Karpas-422 (cell line): ENCODE results near the gene BCL11A. TPM values are rescaled to one million over a fixed set of nuclear protein-coding genes. Genes with fewer than 3 reads are reported as not detected.
A peak's percentile ranks its signal among the peaks of the same experiment; 100 is the strongest.

Experiments
- DNase-seq: peaks from one replicate; pipeline ENCODE4 v3.0.0-alpha.2; 2015
- H2AFZ ChIP-seq: fragments of 200-600 bp; sonication (generic); 2 replicates; pipeline ENCODE4 v1.6.1; 2014; ENCODE audit warnings: antibody characterized with exemption, low read length, mixed read lengths
- H3K27ac ChIP-seq: fragments of 200-600 bp; sonication (generic); 2 replicates; pipeline ENCODE4 v1.5.1; 2014; ENCODE audit warnings: mild to moderate bottlenecking, low read length, moderate library complexity
- H3K27me3 ChIP-seq: fragments of 200-600 bp; sonication (generic); 2 replicates; pipeline ENCODE4 v1.6.1; 2014; ENCODE audit warnings: low read length, mixed read lengths
- H3K36me3 ChIP-seq: fragments of 200-600 bp; sonication (generic); 2 replicates; pipeline ENCODE4 v1.6.1; 2014; ENCODE audit warnings: low read length, mixed read lengths; ENCODE audit not compliant: insufficient read depth
- H3K4me1 ChIP-seq: fragments of 200-600 bp; sonication (generic); 2 replicates; pipeline ENCODE4 v1.6.1; 2014; ENCODE audit warnings: mild to moderate bottlenecking, low read length, mixed read lengths
- H3K4me2 ChIP-seq: fragments of 200-600 bp; sonication (generic); 2 replicates; pipeline ENCODE4 v1.6.1; 2014; ENCODE audit warnings: low read length, low read depth, mild to moderate bottlenecking; ENCODE audit not compliant: poor library complexity, severe bottlenecking
- H3K4me3 ChIP-seq: fragments of 200-600 bp; sonication (generic); 2 replicates; pipeline ENCODE4 v1.5.1; 2014; ENCODE audit warnings: mild to moderate bottlenecking, antibody characterized with exemption, low read length, mixed read lengths
- H3K79me2 ChIP-seq: fragments of 200-600 bp; sonication (generic); 2 replicates; pipeline ENCODE4 v1.6.1; 2014; ENCODE audit warnings: mild to moderate bottlenecking, low read length, mixed read lengths
- H3K9ac ChIP-seq: fragments of 200-600 bp; sonication (generic); 2 replicates; pipeline ENCODE4 v1.6.0; 2014; ENCODE audit warnings: low read length
- H3K9me2 ChIP-seq: fragments of 200-600 bp; sonication (generic), shearing (Covaris generic); replicated peaks from 2 replicates; pipeline ENCODE4 v1.6.0; 2014; ENCODE audit warnings: mild to moderate bottlenecking, low read length, moderate library complexity; ENCODE audit not compliant: insufficient read depth
- H3K9me3 ChIP-seq: fragments of 300-700, 200-600 bp; sonication (generic); 2 replicates; pipeline ENCODE4 v1.6.1; 2014; ENCODE audit warnings: low read length, mixed read lengths
- H4K20me1 ChIP-seq: fragments of 200-600 bp; sonication (generic); 2 replicates; pipeline ENCODE4 v1.6.1; 2014; ENCODE audit warnings: mild to moderate bottlenecking, antibody characterized with exemption, low read length, low read depth; ENCODE audit not compliant: insufficient read depth
- total RNA-seq: library from RNA; depleted of rRNA; stranded (reverse); fragments of >200 nt; shearing (Covaris generic); gene quantifications from 2 replicates; pipeline ENCODE4 v1.2.3, GENCODE V29; 2014; ENCODE audit warnings: low replicate concordance

Gene BCL11A
- total RNA-seq, 1 experiment from 2014 or later, result 190 TPM

DNA sequence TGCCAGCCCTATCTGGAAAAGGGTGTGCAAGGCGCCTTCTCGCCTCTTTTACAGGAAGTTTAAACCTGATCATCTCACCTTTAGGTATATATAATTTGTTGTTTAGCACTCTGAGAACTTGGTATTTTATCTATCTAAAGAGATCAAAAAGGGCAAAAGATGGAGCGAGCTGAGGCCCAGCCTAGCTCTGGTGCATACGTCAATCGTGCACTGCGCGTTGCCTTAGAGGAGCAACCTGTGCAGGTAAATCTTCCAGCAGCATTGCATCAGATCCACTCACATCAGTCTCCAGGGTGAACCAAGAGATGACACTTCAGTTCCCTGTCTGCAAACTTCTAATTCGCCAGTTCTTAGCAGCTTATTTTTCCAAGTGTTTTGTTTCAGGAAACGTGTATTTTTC, 15.4 kb downstream of the BCL11A start:
- H3K4me2 ChIP-seq, result peak overlapping the region; percentile 44
- H3K79me2 ChIP-seq, result peaks cover 99% of the 10 kb centered on the region
- no peaks in the 10 kb centered on the region for H3K27me3 ChIP-seq
- no peak overlapping the region for H2AFZ ChIP-seq
- peaks cover 58% of the 10 kb centered on the region; the same call in 1 of the 2 replicates for H4K20me1 ChIP-seq
- H3K4me1 ChIP-seq, result peaks cover 100% of the 10 kb centered on the region
- DNase-seq, result peak; percentile 42
- H3K36me3 ChIP-seq, result peaks cover 64% of the 10 kb centered on the region
- no peaks in the 10 kb centered on the region for H3K9me2 ChIP-seq
- H3K9ac ChIP-seq, result 0 out of 2 replicates have a peak overlapping the region, but pooled peaks have one; percentile 21
- no peaks in the 10 kb centered on the region for H3K9me3 ChIP-seq
- H3K4me3 ChIP-seq, result no peak overlapping the region
- peak overlapping the region; percentile 69 for H3K27ac ChIP-seq

GRCh38 chr2:60536746-60537145, 16.7 kb downstream of the BCL11A start:
- peak overlapping the region; percentile 69 for H3K27ac ChIP-seq
- DNase-seq, result no peak
- H3K4me1 ChIP-seq, result peaks cover 100% of the 10 kb centered on the region
- no peaks in the 10 kb centered on the region for H3K27me3 ChIP-seq
- peaks cover 100% of the 10 kb centered on the region for H3K79me2 ChIP-seq
- H3K9me3 ChIP-seq, result no peaks in the 10 kb centered on the region
- peaks cover 61% of the 10 kb centered on the region; the same call in 1 of the 2 replicates for H4K20me1 ChIP-seq
- no peak overlapping the region for H2AFZ ChIP-seq
- no peaks in the 10 kb centered on the region for H3K9me2 ChIP-seq
- H3K9ac ChIP-seq, result no peak overlapping the region; the same call in 1 of the 2 replicates
- peak overlapping the region; percentile 44 for H3K4me2 ChIP-seq
- H3K4me3 ChIP-seq, result no peak overlapping the region
- peaks cover 65% of the 10 kb centered on the region for H3K36me3 ChIP-seq

- Histone ChIP-seq H3K27me3 (no peaks in the 10 kb centered on the region), H4K20me1 (peaks cover 62% of the 10 kb centered on the region; the same call in 1 of the 2 replicates), H3K9me2 (no peaks in the 10 kb centered on the region), H3K27ac (peak overlapping the region; percentile 69), H3K79me2 (peaks cover 100% of the 10 kb centered on the region), H2AFZ (no peak overlapping the region), H3K9ac (peak overlapping the region; percentile 40), H3K4me1 (peaks cover 100% of the 10 kb centered on the region), H3K36me3 (peaks cover 55% of the 10 kb centered on the region), H3K9me3 (no peaks in the 10 kb centered on the region), H3K4me2 (peak overlapping the region; percentile 44), H3K4me3 (peak overlapping the region; percentile 7; the same call in 1 of the 2 replicates)
- no peak for DNase-seq
Observed at GRCh38 chr2:60535685-60536312, 17.7 kb downstream of the BCL11A start.

- Histone ChIP-seq H3K4me1 (peaks cover 100% of the 10 kb centered on the region), H2AFZ (no peak overlapping the region), H3K27me3 (no peaks in the 10 kb centered on the region), H3K9me2 (no peaks in the 10 kb centered on the region), H3K36me3 (peaks cover 49% of the 10 kb centered on the region), H3K4me3 (peak overlapping the region; percentile 7; the same call in 1 of the 2 replicates), H3K9ac (peak overlapping the region; percentile 40), H3K79me2 (peaks cover 100% of the 10 kb centered on the region), H4K20me1 (peaks cover 62% of the 10 kb centered on the region; the same call in 1 of the 2 replicates), H3K9me3 (no peaks in the 10 kb centered on the region), H3K4me2 (peak overlapping the region; percentile 44), H3K27ac (peak overlapping the region; percentile 69)
- peak; percentile 60 for DNase-seq
Observed at GRCh38 chr2:60534892-60535684, 18.4 kb downstream of the BCL11A start.

- Histone ChIP-seq H3K4me1 (peaks cover 100% of the 10 kb centered on the region), H3K79me2 (peaks cover 100% of the 10 kb centered on the region)
Observed at GRCh38 chr2:60534052-60534685, 19.3 kb downstream of the BCL11A start.

DNA sequence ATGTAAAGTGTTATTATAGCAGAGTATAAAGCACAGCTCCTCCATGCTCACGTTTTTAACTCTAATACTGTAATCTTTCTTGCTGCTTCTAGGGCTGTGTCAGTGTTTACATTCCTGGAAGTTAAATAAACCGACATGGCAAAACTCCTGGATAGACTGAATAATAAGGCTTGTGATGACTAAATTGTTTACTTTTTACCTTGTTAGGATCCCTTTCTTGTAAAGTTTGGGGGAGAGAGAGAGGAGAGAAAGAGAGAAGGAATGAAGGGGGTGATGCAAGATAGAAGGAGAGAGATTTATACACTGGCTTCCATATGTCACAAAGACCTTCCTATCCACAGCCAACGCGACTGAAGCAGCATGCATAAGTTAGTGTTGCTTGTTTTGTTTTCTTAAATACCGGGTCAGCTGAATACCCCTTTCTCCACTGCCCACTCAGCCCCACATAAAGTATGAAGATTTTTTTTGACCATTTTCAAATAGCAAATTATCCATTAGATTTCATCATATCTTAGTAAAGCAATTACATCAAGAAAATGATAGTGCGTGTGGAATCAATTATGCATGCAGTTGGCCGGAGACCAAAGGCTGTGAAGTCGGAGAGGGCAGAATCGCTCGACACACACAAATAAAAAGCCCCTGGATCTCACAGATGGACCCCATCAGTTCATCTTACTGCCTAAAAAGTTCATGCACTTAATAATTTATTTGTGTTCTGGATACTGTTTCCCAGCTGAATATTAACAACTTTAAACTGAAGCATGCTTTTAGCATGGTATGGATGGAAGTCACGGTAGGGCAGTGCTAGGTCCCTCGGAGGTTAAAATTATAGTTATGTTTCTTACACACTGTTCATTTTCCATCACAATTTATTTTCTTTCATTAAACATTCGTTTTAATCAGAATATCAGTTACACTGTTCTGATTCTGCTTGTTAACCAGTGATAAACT, 20.1 kb downstream of the BCL11A start:
- Histone ChIP-seq H3K36me3 (peaks cover 49% of the 10 kb centered on the region; the same call in 1 of the 2 replicates), H3K4me1 (peaks cover 100% of the 10 kb centered on the region), H3K9me2 (no peaks in the 10 kb centered on the region), H3K27me3 (no peaks in the 10 kb centered on the region), H3K4me2 (peak overlapping the region; percentile 44), H2AFZ (no peak overlapping the region), H3K9me3 (no peaks in the 10 kb centered on the region), H3K4me3 (no peak overlapping the region), H3K9ac (peak overlapping the region; percentile 18; the same call in 1 of the 2 replicates), H3K79me2 (peaks cover 100% of the 10 kb centered on the region), H4K20me1 (peaks cover 69% of the 10 kb centered on the region; the same call in 1 of the 2 replicates), H3K27ac (peak overlapping the region; percentile 69)
- DNase-seq, result no peak

More at GRCh38 chr2:60534052-60534685, 19.3 kb downstream of the BCL11A start:
- Histone ChIP-seq H3K4me3 (0 out of 2 replicates have a peak overlapping the region, but pooled peaks have one; percentile 7), H3K4me2 (peak overlapping the region; percentile 44), H3K36me3 (peaks cover 53% of the 10 kb centered on the region; the same call in 1 of the 2 replicates), H4K20me1 (peaks cover 67% of the 10 kb centered on the region; the same call in 1 of the 2 replicates), H3K9ac (peak overlapping the region; percentile 40; the same call in 1 of the 2 replicates), H2AFZ (no peak overlapping the region), H3K27me3 (no peaks in the 10 kb centered on the region), H3K9me2 (no peaks in the 10 kb centered on the region), H3K9me3 (no peaks in the 10 kb centered on the region), H3K27ac (peak overlapping the region; percentile 69)
- peak; percentile 41 for DNase-seq

- DNase-seq, result no peak
- Histone ChIP-seq H3K27me3 (no peaks in the 10 kb centered on the region), H3K9me2 (no peaks in the 10 kb centered on the region), H3K36me3 (peaks cover 44% of the 10 kb centered on the region; the same call in 1 of the 2 replicates), H4K20me1 (peaks cover 76% of the 10 kb centered on the region; the same call in 1 of the 2 replicates), H3K4me3 (peak overlapping the region; percentile 13; the same call in 1 of the 2 replicates), H3K9ac (peak overlapping the region; percentile 6; the same call in 1 of the 2 replicates), H3K27ac (peak overlapping the region; percentile 69), H2AFZ (no peak overlapping the region), H3K9me3 (no peaks in the 10 kb centered on the region), H3K4me2 (peak overlapping the region; percentile 44), H3K4me1 (peaks cover 100% of the 10 kb centered on the region), H3K79me2 (peaks cover 100% of the 10 kb centered on the region)
Observed at GRCh38 chr2:60532421-60532820, 21.0 kb downstream of the BCL11A start.
